ENCODE data around the gene CEP89. TPM values are rescaled to one million over a fixed set of nuclear protein-coding genes. Genes with fewer than 3 reads are reported as not detected.
"Not testable (repeated sequence)": the region's sequence is repeated elsewhere in the genome, so short reads cannot be mapped to it uniquely, and the experiment has no call there.

Gene CEP89
- total and polyA plus RNA-seq, 5 donors = 5.6 to 11.3 (median 9.2) TPM

DNA sequence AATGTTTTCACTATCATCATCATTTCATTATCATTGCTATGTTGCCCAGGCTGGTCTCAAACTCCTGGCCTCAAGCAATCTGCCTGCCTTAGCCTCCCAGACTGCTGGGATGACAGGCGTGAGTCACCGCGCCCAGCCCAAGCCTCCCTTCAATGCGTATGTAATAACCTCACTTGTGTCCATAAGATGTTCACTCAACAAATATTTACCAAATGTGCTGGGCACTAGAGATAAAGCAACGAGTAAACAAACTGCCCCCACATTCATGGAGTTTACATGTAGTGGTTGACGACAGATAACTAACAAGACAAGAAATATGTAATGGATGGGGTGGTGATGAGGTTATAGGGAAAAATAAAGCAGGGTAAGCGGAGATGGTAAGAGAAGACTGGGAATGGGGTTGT is 25.3 kb upstream of the CEP89 start:
- H3K9me3 ChIP-seq (ENCODE audit: control insufficient read depth, low read length); H3K27me3 ChIP-seq (ENCODE audit: control insufficient read depth, insufficient read depth); intact Hi-C loops (cut with DNase I); ATAC-seq; H3K4me3 ChIP-seq (ENCODE audit: low read length); H3K27ac ChIP-seq (ENCODE audit: low read length); DNase-seq; H3K4me1 ChIP-seq (ENCODE audit: control insufficient read depth, insufficient read depth, low read length): not testable (repeated sequence)
- 70% methylated on average over 7 of the region's 7 CpGs for whole genome bisulfite sequencing

- intact Hi-C loops (cut with DNase I); H3K27ac ChIP-seq (ENCODE audit: low read length); H3K4me1 ChIP-seq (ENCODE audit: control insufficient read depth, insufficient read depth, low read length); H3K27me3 ChIP-seq (ENCODE audit: control insufficient read depth, insufficient read depth); H3K9me3 ChIP-seq (ENCODE audit: control insufficient read depth, low read length); DNase-seq; H3K4me3 ChIP-seq (ENCODE audit: low read length): not testable (repeated sequence)
- WGBS = 73% methylated on average over 17 of the region's 17 CpGs
- peak; percentile 14 to 40 for ATAC-seq
Observed at GRCh38 chr19:32995966-32996365, 24.2 kb upstream of the CEP89 start.

DNA sequence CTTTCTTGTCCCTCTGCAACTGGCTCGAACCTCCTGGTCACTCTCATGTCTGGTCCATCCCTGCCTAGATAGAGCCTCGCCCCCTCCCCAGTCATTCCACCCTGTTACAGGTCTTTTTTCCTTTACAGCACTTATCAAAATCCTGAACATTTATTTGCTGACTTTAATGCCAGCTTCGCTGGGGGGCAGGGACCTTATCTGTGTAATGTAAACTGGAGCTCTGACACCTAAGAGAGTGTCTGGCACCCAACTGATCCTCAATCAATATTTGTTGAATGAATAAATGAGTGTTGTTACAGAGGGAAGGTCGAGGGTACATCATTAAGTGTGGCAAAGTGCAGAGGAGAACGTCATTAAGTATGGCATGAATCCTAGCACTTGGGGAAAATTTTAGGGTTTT is 17.0 kb upstream of the CEP89 start:
- intact Hi-C loops (cut with DNase I) = no loop called here
- no peaks in the 10 kb centered on the region for H3K4me1 ChIP-seq (ENCODE audit: control insufficient read depth, insufficient read depth, low read length)
- 72% methylated on average over 5 of the region's 5 CpGs for WGBS

GRCh38 chr19:32988254-32988653 is 16.5 kb upstream of the CEP89 start:
- ATAC-seq; H3K27me3 ChIP-seq (ENCODE audit: control insufficient read depth, insufficient read depth); H3K27ac ChIP-seq (ENCODE audit: low read length); H3K4me1 ChIP-seq (ENCODE audit: control insufficient read depth, insufficient read depth, low read length); H3K4me3 ChIP-seq (ENCODE audit: low read length); intact Hi-C loops (cut with DNase I); H3K9me3 ChIP-seq (ENCODE audit: control insufficient read depth, low read length); DNase-seq: not testable (repeated sequence)
- WGBS = 91% methylated on average over 5 of the region's 5 CpGs

More for the DNA sequence above, 17.0 kb upstream of the CEP89 start:
- ATAC-seq (no peak), DNase-seq (no peak)
- Histone ChIP-seq H3K27me3 (ENCODE audit: control insufficient read depth, insufficient read depth) (no peaks in the 10 kb centered on the region), H3K9me3 (ENCODE audit: control insufficient read depth, low read length) (no peaks in the 10 kb centered on the region), H3K4me3 (ENCODE audit: low read length) (no peak overlapping the region), H3K27ac (ENCODE audit: low read length) (no peak overlapping the region)

GRCh38 chr19:32982488-32982887 is 10.7 kb upstream of the CEP89 start:
- intact Hi-C loops (cut with DNase I) = not testable (repeated sequence)

DNA sequence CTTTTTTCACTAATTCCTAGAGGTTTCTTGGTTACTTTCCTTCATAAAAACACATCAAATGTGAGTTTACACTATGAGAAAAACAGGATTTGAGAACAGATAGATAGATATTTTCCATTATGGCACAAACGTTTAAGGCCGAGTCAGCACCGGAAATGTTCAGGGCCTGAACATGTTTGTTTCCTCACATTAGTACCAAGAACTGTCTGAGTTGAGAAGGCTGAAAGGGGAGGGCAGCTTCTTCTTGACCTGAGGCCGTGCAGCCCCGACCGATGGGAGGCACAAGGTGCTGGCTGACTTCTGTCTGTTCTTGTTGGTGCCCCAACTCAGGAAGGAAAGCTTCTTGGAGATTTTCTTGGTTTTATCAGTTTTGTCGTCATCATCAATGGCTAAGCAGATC is 8.0 kb upstream of the CEP89 start:
- not testable (repeated sequence) for H3K4me3 ChIP-seq (ENCODE audit: low read length); H3K9me3 ChIP-seq (ENCODE audit: control insufficient read depth, low read length); H3K4me1 ChIP-seq (ENCODE audit: control insufficient read depth, insufficient read depth, low read length); ATAC-seq; DNase-seq; H3K27me3 ChIP-seq (ENCODE audit: control insufficient read depth, insufficient read depth); H3K27ac ChIP-seq (ENCODE audit: low read length)
- WGBS = 80% methylated on average over 7 of the region's 7 CpGs
- intact Hi-C loops (cut with DNase I) = loop anchor here in 2 of 4 donors (5.0 to 10.0 kb wide), 3 partner anchors 105 to 147 kb away; partner anchors contain the start of gene GPATCH1 (in 2 of the 2)

More at GRCh38 chr19:32982488-32982887, 10.7 kb upstream of the CEP89 start:
- H3K27me3 ChIP-seq (ENCODE audit: control insufficient read depth, insufficient read depth); H3K27ac ChIP-seq (ENCODE audit: low read length); DNase-seq; H3K9me3 ChIP-seq (ENCODE audit: control insufficient read depth, low read length); ATAC-seq; H3K4me1 ChIP-seq (ENCODE audit: control insufficient read depth, insufficient read depth, low read length); H3K4me3 ChIP-seq (ENCODE audit: low read length): not testable (repeated sequence)
- WGBS = 94% methylated on average over 6 of the region's 6 CpGs

DNA sequence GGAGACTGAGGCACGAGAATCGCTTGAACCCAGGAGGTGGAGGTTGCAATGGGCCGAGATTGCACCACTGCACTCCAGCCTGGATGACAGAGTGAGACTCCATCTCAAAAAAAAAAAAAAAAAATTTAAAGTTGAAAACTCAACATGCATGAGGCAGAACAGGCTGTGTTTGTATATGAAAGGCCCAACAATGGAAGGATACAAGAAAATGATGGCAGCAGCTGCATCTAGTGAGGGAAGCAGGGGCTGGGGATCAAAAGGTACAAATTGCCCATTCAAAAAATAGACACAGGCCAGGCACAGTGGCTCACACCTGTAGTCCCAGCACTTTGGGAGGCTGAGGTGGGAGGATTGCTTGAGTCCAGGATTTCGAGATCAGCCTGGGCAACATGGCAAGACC is 6.1 kb upstream of the CEP89 start:
- not testable (repeated sequence) for H3K27ac ChIP-seq (ENCODE audit: low read length); H3K9me3 ChIP-seq (ENCODE audit: control insufficient read depth, low read length); ATAC-seq; H3K27me3 ChIP-seq (ENCODE audit: control insufficient read depth, insufficient read depth); H3K4me1 ChIP-seq (ENCODE audit: control insufficient read depth, insufficient read depth, low read length); H3K4me3 ChIP-seq (ENCODE audit: low read length); DNase-seq
- intact Hi-C loops (cut with DNase I) = loop anchor here in 2 of 4 donors (5.0 to 10.0 kb wide), 3 partner anchors 107 to 149 kb away; partner anchors contain the start of gene GPATCH1 (in 2 of the 2)
- WGBS = 89% methylated on average over 4 of the region's 4 CpGs

GRCh38 chr19:32977280-32977679 is 5.5 kb upstream of the CEP89 start:
- intact Hi-C loops (cut with DNase I) = loop anchor here in 2 of 4 donors (5.0 to 10.0 kb wide), 3 partner anchors 108 to 150 kb away; partner anchors contain the start of gene GPATCH1 (in 2 of the 2)
- ATAC-seq = no peak
- no peaks in the 10 kb centered on the region for H3K4me1 ChIP-seq (ENCODE audit: control insufficient read depth, insufficient read depth, low read length)
- no peak overlapping the region for H3K4me3 ChIP-seq (ENCODE audit: low read length)
- DNase-seq = no peak
- no peaks in the 10 kb centered on the region for H3K9me3 ChIP-seq (ENCODE audit: control insufficient read depth, low read length)
- H3K27me3 ChIP-seq (ENCODE audit: control insufficient read depth, insufficient read depth) = no peaks in the 10 kb centered on the region
- WGBS = 68% methylated on average over 7 of the region's 7 CpGs
- no peak overlapping the region for H3K27ac ChIP-seq (ENCODE audit: low read length)

- Histone ChIP-seq H3K4me1 (ENCODE audit: control insufficient read depth, insufficient read depth, low read length) (no peaks in the 10 kb centered on the region), H3K27ac (ENCODE audit: low read length) (no peak overlapping the region), H3K27me3 (ENCODE audit: control insufficient read depth, insufficient read depth) (no peaks in the 10 kb centered on the region), H3K9me3 (ENCODE audit: control insufficient read depth, low read length) (no peaks in the 10 kb centered on the region), H3K4me3 (ENCODE audit: low read length) (no peak overlapping the region)
- no peak for ATAC-seq
- 44% methylated on average over 14 of the region's 14 CpGs for WGBS
- peak; percentile 70 to 90 (median 81) for DNase-seq
- intact Hi-C loops (cut with DNase I) = loop anchor here in 2 of 4 donors (5.0 to 10.0 kb wide), 3 partner anchors 108 to 151 kb away; partner anchors contain the start of gene GPATCH1 (in 2 of the 2)
Observed at GRCh38 chr19:32976223-32976805, 4.6 kb upstream of the CEP89 start.

DNA sequence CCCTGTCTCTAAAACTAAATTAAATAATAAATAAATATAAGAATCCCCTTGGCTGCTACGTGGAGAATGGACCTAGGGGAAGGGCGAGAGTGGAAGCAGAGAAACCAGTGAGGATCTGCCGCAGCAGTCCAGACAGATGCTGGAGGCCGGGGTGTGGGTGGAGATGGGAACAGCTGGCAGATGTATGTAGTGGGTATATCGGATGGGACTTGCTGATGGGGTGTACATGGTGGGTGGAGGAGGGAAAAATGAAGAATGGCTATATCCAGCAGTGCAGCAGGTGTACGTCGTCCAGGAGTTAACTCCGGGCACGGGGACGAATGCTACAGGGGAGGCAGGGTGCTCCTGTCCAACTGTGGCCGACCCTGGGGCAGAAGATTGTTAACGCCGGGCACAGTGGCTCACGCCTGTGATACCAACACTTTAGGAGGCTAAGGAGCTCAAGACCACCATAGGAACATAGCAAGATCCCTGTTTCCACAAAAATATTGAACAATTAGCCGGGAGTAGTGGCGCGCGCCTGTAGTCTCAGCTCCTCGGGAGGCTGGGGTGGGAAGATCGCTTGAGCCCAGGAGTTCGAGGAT is 654 bp downstream of the CEP89 start:
- ATAC-seq = no peak
- Histone ChIP-seq H3K27ac (ENCODE audit: low read length) (no peak overlapping the region), H3K9me3 (ENCODE audit: control insufficient read depth, low read length) (no peaks in the 10 kb centered on the region), H3K27me3 (ENCODE audit: control insufficient read depth, insufficient read depth) (no peaks in the 10 kb centered on the region), H3K4me1 (ENCODE audit: control insufficient read depth, insufficient read depth, low read length) (peaks cover 4% of the 10 kb centered on the region), H3K4me3 (ENCODE audit: low read length) (peak overlapping the region; percentile 88)
- DNase-seq = no peak
- intact Hi-C loops (cut with DNase I) = loop anchor here in 2 of 4 donors (10.0 kb wide), 2 partner anchors 114 to 154 kb away; partner anchors contain the start of gene GPATCH1 (in 2 of the 2)
- WGBS = 22% methylated on average over 21 of the region's 21 CpGs

DNA sequence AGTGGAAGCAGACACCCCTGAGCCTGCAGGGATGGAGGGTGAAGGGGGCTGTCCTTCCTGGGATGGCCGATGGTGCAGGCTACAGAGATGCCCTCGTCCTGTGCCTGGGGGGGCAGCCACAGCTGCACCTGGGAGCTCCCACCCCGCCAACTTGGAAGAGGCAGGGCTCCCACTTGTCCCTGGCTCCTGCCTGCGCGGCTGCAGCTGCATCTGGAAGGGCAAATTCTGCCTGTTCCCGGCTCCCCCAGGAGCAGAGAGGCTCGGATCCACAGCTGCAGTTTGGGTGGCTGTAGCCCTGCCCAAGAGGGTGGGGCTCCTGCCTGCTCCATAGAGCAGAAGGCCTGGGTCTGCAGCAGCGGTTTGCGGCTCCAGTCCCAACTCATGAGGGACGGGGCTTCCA is 2.2 kb downstream of the CEP89 start:
- no peak for ATAC-seq
- no peaks in the 10 kb centered on the region for H3K9me3 ChIP-seq (ENCODE audit: control insufficient read depth, low read length)
- no peak for DNase-seq
- H3K27ac ChIP-seq (ENCODE audit: low read length) = no peak overlapping the region
- no peaks in the 10 kb centered on the region for H3K27me3 ChIP-seq (ENCODE audit: control insufficient read depth, insufficient read depth)
- peaks cover 4% of the 10 kb centered on the region for H3K4me1 ChIP-seq (ENCODE audit: control insufficient read depth, insufficient read depth, low read length)
- intact Hi-C loops (cut with DNase I) = no loop called here
- 94% methylated on average over 10 of the region's 10 CpGs for WGBS
- H3K4me3 ChIP-seq (ENCODE audit: low read length) = no peak overlapping the region

Data from right cardiac atrium (tissue), 5 donors.